ENCODE data around the gene ADAD2.

The ADAD2 gene

DNA sequence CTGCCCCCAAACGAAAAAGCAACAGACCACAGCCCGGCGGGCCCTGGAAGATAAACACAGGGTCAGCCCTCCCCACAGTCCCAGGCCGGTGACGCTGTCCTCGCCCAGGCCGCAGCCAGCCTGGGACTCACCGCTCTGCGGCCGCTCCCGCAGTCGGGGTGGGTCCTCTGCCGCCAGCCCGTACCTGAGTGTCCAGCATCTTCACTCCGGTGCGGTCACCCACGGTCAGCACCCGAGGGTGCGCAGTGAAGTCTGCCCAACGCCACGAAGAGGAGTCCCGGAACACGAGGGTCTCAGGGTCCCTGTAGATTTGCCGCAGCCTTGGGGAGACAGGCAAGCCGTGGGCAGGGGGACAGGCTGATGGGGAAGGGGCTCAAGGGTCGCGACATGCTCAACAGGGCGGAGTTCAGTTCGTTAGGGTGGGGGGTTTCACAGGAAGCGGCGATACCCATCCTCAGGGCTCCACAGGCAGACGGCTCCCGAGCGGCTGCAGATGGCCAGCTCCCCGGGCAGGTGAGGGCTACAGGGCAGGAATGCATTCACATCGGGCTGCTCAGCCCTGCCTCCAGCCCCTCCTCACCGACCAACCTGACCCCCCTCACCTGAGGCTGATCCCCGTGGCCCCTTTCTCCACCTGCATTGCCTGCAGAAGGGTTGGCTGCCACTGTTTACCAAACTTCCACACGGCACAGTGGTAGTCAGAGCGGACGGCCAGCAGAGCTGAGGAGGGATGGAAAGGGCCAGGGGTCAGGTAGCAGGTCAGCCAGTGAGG lies 9.6 kb upstream of the ADAD2 start:
- DNase-seq (no peak), ATAC-seq (ENCODE audit: insufficient read depth, low read depth) (no peak)
- H3K4me3 ChIP-seq (ENCODE audit: low read depth in 1 of 2, low read length in 2 of 2) = no peak overlapping the region
- H3K27me3 ChIP-seq (ENCODE audit: insufficient read depth, low read length, poor library complexity) = no peaks in the 10 kb centered on the region
- H3K79me2 ChIP-seq (ENCODE audit: insufficient read depth, low read length) = peaks cover 39% of the 10 kb centered on the region
- peaks cover 79% of the 10 kb centered on the region for H3K36me3 ChIP-seq (ENCODE audit: insufficient read depth, low read length)
- peaks cover 23% of the 10 kb centered on the region for H3K4me1 ChIP-seq (ENCODE audit: insufficient read depth, low read length)
- H3K9me3 ChIP-seq (ENCODE audit: insufficient read depth, low read length, severe bottlenecking) = no peaks in the 10 kb centered on the region
- no peak overlapping the region for H3K9ac ChIP-seq (ENCODE audit: low read depth, low read length)
- H2AFZ ChIP-seq (ENCODE audit: low read depth, low read length) = no peak overlapping the region
- no peak for TF ChIP-seq EZH2 (IDR thresholded peaks at IDR 0.05; ENCODE audit: borderline replicate concordance, low read depth, low read length, severe bottlenecking)
- TF ChIP-seq, protein P1, sequence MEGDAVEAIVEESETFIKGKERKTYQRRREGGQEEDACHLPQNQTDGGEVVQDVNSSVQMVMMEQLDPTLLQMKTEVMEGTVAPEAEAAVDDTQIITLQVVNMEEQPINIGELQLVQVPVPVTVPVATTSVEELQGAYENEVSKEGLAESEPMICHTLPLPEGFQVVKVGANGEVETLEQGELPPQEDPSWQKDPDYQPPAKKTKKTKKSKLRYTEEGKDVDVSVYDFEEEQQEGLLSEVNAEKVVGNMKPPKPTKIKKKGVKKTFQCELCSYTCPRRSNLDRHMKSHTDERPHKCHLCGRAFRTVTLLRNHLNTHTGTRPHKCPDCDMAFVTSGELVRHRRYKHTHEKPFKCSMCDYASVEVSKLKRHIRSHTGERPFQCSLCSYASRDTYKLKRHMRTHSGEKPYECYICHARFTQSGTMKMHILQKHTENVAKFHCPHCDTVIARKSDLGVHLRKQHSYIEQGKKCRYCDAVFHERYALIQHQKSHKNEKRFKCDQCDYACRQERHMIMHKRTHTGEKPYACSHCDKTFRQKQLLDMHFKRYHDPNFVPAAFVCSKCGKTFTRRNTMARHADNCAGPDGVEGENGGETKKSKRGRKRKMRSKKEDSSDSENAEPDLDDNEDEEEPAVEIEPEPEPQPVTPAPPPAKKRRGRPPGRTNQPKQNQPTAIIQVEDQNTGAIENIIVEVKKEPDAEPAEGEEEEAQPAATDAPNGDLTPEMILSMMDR (IDR thresholded peaks at IDR 0.05; ENCODE audit: borderline replicate concordance, extremely low read depth, low read length, poor library complexity, severe bottlenecking) = no peak
- no peak overlapping the region for H3K4me2 ChIP-seq (ENCODE audit: insufficient read depth, low read length)
- H4K20me1 ChIP-seq (ENCODE audit: insufficient read depth, low read length) = peaks cover 42% of the 10 kb centered on the region
- H3K27ac ChIP-seq (ENCODE audit: low read length) = no peak overlapping the region

DNA sequence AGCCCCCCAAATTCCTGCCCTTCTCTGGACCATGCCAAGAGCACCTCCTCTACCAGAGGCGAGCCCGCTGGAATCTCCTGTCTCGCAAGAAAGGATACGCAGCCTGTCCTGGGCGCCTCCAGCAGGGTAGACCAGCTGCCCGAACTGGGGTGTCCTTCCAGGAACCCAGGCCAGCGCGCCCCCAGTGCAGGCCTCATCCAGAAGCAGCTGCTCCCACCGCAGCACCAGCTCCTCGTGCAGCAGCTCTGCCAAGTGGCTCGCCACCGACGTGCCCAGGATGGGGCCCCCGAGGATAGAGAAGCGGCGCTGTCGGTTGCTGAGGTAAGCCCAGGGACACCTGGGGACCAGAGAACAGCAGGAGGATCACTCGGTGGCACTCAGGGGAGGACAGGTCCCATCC lies 8.9 kb upstream of the ADAD2 start:
- DNase-seq (no peak), ATAC-seq (ENCODE audit: insufficient read depth, low read depth) (no peak)
- Histone ChIP-seq H2AFZ (ENCODE audit: low read depth, low read length) (no peak overlapping the region), H3K9ac (ENCODE audit: low read depth, low read length) (no peak overlapping the region), H3K36me3 (ENCODE audit: insufficient read depth, low read length) (peaks cover 79% of the 10 kb centered on the region), H4K20me1 (ENCODE audit: insufficient read depth, low read length) (peaks cover 42% of the 10 kb centered on the region), H3K4me1 (ENCODE audit: insufficient read depth, low read length) (peaks cover 24% of the 10 kb centered on the region), H3K27me3 (ENCODE audit: insufficient read depth, low read length, poor library complexity) (no peaks in the 10 kb centered on the region), H3K4me3 (ENCODE audit: low read depth in 1 of 2, low read length in 2 of 2) (no peak overlapping the region), H3K4me2 (ENCODE audit: insufficient read depth, low read length) (no peak overlapping the region), H3K27ac (ENCODE audit: low read length) (no peak overlapping the region), H3K9me3 (ENCODE audit: insufficient read depth, low read length, severe bottlenecking) (no peaks in the 10 kb centered on the region), H3K79me2 (ENCODE audit: insufficient read depth, low read length) (peaks cover 45% of the 10 kb centered on the region)
- TF ChIP-seq, protein P1 (IDR thresholded peaks at IDR 0.05; ENCODE audit: borderline replicate concordance, extremely low read depth, low read length, poor library complexity, severe bottlenecking) = no peak
- TF ChIP-seq EZH2 (IDR thresholded peaks at IDR 0.05; ENCODE audit: borderline replicate concordance, low read depth, low read length, severe bottlenecking) = no peak

DNA sequence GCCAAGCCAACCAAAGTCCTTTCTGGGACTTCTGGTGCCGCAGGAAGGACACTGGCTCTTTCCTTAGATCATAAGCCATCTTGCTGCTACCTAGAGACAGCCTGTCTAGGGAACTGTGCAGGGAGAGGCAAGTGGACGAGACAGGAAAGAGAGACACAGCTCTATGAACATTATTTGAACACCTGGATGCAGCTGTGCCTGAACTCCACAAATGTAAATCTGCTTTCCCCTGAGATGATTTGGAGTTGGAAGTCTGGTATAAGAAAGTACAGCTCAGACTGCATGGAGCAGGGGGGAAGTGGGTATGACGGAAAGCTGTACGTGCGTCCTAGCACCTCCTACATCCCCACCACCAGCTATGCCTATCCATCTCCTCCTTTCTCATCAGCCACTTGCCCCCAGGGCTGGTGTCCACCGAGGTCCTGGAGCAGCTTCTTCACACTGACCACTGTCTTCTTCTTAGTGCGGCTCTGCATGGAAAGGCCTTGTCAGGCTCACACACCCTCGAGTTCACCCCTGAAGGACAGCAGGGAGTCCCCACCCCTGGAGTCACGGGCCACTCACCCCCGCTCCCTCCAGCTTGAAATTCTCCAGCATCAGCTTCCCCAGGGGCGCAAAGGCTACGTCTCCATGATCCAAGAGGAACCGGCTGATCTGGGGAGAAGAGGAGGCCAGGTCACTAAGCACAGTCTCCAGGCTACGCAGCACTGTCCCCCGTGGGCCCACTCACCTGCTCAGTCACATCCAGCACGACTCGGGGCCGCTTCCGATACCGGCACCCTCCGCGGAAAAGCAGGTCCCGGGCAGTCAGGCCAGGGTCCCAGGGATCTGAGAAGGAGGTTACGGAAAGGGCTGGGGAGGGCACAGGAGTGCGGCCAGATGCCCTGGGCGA lies 8.0 kb upstream of the ADAD2 start:
- no peaks in the 10 kb centered on the region for H3K27me3 ChIP-seq (ENCODE audit: insufficient read depth, low read length, poor library complexity)
- peaks cover 27% of the 10 kb centered on the region for H3K4me1 ChIP-seq (ENCODE audit: insufficient read depth, low read length)
- no peak for TF ChIP-seq EZH2 (IDR thresholded peaks at IDR 0.05; ENCODE audit: borderline replicate concordance, low read depth, low read length, severe bottlenecking)
- TF ChIP-seq, protein P1 (IDR thresholded peaks at IDR 0.05; ENCODE audit: borderline replicate concordance, extremely low read depth, low read length, poor library complexity, severe bottlenecking) = no peak
- no peak overlapping the region for H3K27ac ChIP-seq (ENCODE audit: low read length)
- H3K79me2 ChIP-seq (ENCODE audit: insufficient read depth, low read length) = peaks cover 45% of the 10 kb centered on the region
- no peak for ATAC-seq (ENCODE audit: insufficient read depth, low read depth)
- H2AFZ ChIP-seq (ENCODE audit: low read depth, low read length) = no peak overlapping the region
- no peak overlapping the region for H3K4me3 ChIP-seq (ENCODE audit: low read depth in 1 of 2, low read length in 2 of 2)
- H3K9ac ChIP-seq (ENCODE audit: low read depth, low read length) = no peak overlapping the region
- DNase-seq = no peak
- no peaks in the 10 kb centered on the region for H3K9me3 ChIP-seq (ENCODE audit: insufficient read depth, low read length, severe bottlenecking)
- peaks cover 40% of the 10 kb centered on the region for H4K20me1 ChIP-seq (ENCODE audit: insufficient read depth, low read length)
- H3K4me2 ChIP-seq (ENCODE audit: insufficient read depth, low read length) = no peak overlapping the region
- H3K36me3 ChIP-seq (ENCODE audit: insufficient read depth, low read length) = peaks cover 74% of the 10 kb centered on the region

Data from DND-41 (cell line).